NB4 (cell line): ENCODE data around the gene DMKN.
A peak's percentile ranks its signal among the peaks of the same experiment; 100 is the strongest.

Source experiments
- CTCF ChIP-seq: IDR thresholded peaks from one replicate; pipeline ENCODE4 v1.5.1; 2012; ENCODE audit warnings: low read depth, low read length
- MAX ChIP-seq: IDR thresholded peaks from 2 replicates; pipeline ENCODE4 v1.6.1; 2011; ENCODE audit warnings: low read depth, low read length
- MYC ChIP-seq: IDR thresholded peaks from 2 replicates; pipeline ENCODE4 v1.6.1; 2011; ENCODE audit warnings: low read depth, low read length
- POLR2A ChIP-seq: IDR thresholded peaks from 2 replicates; pipeline ENCODE4 v1.6.1; 2011; ENCODE audit warnings: mild to moderate bottlenecking; ENCODE audit not compliant: insufficient read length; ENCODE audit errors: extremely low read depth

GRCh38 chr19:35468637-35469036 lies 44.8 kb downstream of the DMKN start:
- TF ChIP-seq POLR2A (no peak), CTCF (peak; percentile 67), MYC (no peak), MAX (no peak)
